ENCODE measurements around the gene C11orf16. TPM values are rescaled to one million over a fixed set of nuclear protein-coding genes. Genes with fewer than 3 reads are reported as not detected.
A peak's percentile ranks its signal among the peaks of the same experiment; 100 is the strongest.
"Not testable (repeated sequence)": the region's sequence is repeated elsewhere in the genome, so short reads cannot be mapped to it uniquely, and the experiment has no call there.

Gene C11orf16
- total and polyA plus RNA-seq, 12 donors: 0.21 TPM; not detected in 11

GRCh38 chr11:8905528-8906165 lies 27.1 kb downstream of the C11orf16 start:
- peaks cover 0 to 3% (median 0%) of the 10 kb centered on the region in 11 donors for H3K9me3 ChIP-seq
- H3K4me1 ChIP-seq: peaks cover 0 to 37% (median 6%) of the 10 kb centered on the region in 9 donors
- 76 to 78% methylated on average over 5 of the region's 5 CpGs for WGBS, 2 donors
- intact Hi-C loops (cut with DNase I): loop anchor here in 1 of 10 donors (10.0 kb wide), 1 partner anchor 81 kb away; no protein-coding TSS in a partner anchor
- H3K4me3 ChIP-seq: no peak overlapping the region
- TF ChIP-seq CTCF (IDR thresholded peaks at IDR 0.05): no peak
- no peaks in the 10 kb centered on the region for H3K27me3 ChIP-seq
- no peak overlapping the region for H3K27ac ChIP-seq
- H3K36me3 ChIP-seq: no peaks in the 10 kb centered on the region
- ATAC-seq: peak in 1 of 8 donors; percentile 51
- no peak for DNase-seq

DNA sequence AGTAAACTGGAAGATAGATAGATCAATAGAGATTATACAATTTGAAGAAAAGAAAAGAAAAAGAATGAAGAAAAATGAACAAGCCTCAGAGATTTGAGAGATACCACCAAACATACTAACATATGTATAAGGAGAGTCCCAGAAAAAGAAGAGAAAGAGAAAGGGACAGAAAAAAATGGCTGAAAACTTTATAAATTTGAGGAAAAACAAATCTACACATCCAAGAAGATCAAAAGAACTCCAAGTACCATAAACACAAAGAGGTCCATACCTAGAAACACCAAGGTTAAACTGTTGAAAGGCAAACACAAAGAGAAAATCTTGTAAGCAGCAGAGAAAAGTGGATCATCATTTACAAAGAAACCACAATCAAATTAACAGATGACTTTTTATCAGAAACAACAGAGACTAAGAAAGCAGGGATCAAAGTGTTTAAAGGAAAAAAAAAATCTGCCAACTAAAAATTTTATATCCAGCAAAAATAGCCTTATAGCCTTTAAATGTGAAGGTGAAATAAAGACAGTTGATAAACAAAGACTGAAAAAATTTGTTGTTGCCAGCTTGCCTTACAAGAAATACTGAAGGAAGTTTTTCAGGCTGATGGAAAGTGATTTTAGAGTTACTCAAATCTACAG lies 33.5 kb downstream of the C11orf16 start:
- H3K27me3 ChIP-seq: no peaks in the 10 kb centered on the region
- no peaks in the 10 kb centered on the region for H3K4me1 ChIP-seq
- no peaks in the 10 kb centered on the region for H3K36me3 ChIP-seq
- intact Hi-C loops (cut with DNase I): no loop called here
- TF ChIP-seq CTCF (IDR thresholded peaks at IDR 0.05): no peak
- H3K4me3 ChIP-seq: no peak overlapping the region
- DNase-seq (no peak), ATAC-seq (no peak)
- H3K9me3 ChIP-seq: peaks cover 0 to 33% (median 17%) of the 10 kb centered on the region in 11 donors
- H3K27ac ChIP-seq: no peak overlapping the region

- WGBS, 2 donors: 93 to 100% methylated on average over 2 of the region's 2 CpGs
- H3K9me3 ChIP-seq; H3K4me1 ChIP-seq; DNase-seq; intact Hi-C loops (cut with DNase I); H3K36me3 ChIP-seq; H3K27me3 ChIP-seq; ATAC-seq; H3K4me3 ChIP-seq; H3K27ac ChIP-seq: not testable (repeated sequence)
Observed at GRCh38 chr11:8891185-8891584, 41.6 kb downstream of the C11orf16 start.

DNA sequence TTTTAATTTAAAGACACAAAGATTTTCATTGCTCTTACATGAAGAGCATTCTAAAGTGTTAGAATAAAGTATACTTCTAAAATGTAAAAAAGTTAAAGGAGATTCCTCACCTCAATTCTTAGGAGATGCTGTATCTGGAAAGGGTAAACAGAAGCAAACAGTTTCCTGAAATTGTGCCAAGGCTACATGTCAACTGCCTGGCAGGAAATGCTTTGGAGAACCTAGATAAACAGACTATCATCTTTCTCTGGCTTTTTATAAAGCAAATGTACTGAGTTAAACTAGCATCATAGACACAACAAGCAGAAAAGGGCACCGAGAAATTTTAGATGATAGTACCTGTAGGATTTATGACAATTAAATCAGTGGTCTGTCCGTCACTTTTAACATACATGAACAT lies 46.4 kb downstream of the C11orf16 start:
- no peak for TF ChIP-seq CTCF (IDR thresholded peaks at IDR 0.05)
- Histone ChIP-seq H3K27ac (no peak overlapping the region), H3K36me3 (no peaks in the 10 kb centered on the region), H3K9me3 (peaks cover 0 to 5% (median 0%) of the 10 kb centered on the region in 11 donors), H3K27me3 (peaks cover 0 to 4% (median 0%) of the 10 kb centered on the region in 7 donors), H3K4me3 (no peak overlapping the region), H3K4me1 (peaks cover 0 to 5% (median 0%) of the 10 kb centered on the region in 9 donors)
- ATAC-seq (no peak), DNase-seq (no peak)
- WGBS, 2 donors: 48 to 63% methylated on average over 2 of the region's 2 CpGs
- intact Hi-C loops (cut with DNase I): no loop called here

- H3K27ac ChIP-seq; intact Hi-C loops (cut with DNase I): not testable (repeated sequence)
Observed at GRCh38 chr11:8881585-8881984, 51.2 kb downstream of the C11orf16 start.

More at GRCh38 chr11:8881585-8881984, 51.2 kb downstream of the C11orf16 start:
- H3K4me1 ChIP-seq, H3K4me3 ChIP-seq, H3K27me3 ChIP-seq, DNase-seq, H3K9me3 ChIP-seq, H3K36me3 ChIP-seq, ATAC-seq: not testable (repeated sequence)
- WGBS, 2 donors: 87 to 88% methylated on average over 7 of the region's 7 CpGs

Data from heart right ventricle (tissue), 16 donors.